ENCODE measurements around the gene DNAJC3. TPM values are rescaled to one million over a fixed set of nuclear protein-coding genes. Genes with fewer than 3 reads are reported as not detected.

The DNAJC3 gene
- total RNA-seq, 6 experiments from 2014 or later = 49.0 to 64.3 (median 51.7) TPM

DNA sequence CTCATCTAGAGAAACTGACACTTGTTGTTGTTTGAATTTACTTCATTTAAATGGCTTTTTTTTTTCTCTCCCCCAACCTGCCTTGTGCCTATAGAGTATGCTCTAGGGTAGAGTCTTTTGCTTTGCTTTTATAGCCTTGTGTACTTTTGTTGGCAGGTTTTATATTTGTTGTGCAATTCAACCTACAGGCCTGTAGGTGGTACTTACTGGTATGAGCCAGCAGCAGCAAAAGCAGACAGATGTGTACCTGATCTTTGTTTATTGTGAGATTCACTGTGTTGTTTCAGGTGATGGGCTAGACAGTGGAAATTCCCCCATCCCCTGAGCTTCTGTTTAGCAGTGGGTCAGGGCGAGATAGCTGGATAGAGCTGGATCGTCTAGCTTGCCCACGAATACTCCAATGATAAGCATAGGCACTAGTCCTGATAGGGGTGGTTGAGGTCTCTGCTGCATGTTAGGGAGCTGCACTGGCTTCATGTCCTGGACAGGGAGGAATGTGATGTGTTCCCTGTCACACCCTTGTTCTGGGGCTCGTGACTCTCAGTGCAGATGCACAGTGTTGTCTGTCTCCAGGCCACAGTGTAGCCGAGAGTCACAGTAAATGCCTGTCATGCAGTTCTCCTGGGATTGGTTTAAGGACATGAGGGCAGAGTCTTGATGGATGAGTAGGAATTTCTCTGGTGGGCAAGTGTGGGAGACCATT lies 21.3 kb downstream of the DNAJC3 start:
- Histone ChIP-seq H3K4me1 (peaks cover 0 to 3% (median 0%) of the 10 kb centered on the region in 4 donors), H3K9me3 (no peaks in the 10 kb centered on the region), H3K27me3 (no peaks in the 10 kb centered on the region), H3K4me3 (no peak overlapping the region), H3K36me3 (no peaks in the 10 kb centered on the region), H3K27ac (no peak overlapping the region)
- intact Hi-C loops (cut with DNase I) = no loop called here
- DNase-seq = no peak
- peak in 3 of 4 donors; percentile 54 to 64 (median 61) for ATAC-seq
- no CpG with 5 or more reads among the region's 5 CpGs for WGBS (ENCODE audit: insufficient coverage, low coverage, low lambda C conversion rate, missing lambda C conversion rate)
- TF ChIP-seq CTCF (IDR thresholded peaks at IDR 0.05) = peak in 2 of 4 donors; percentile 20 to 24
- no peak for TF ChIP-seq POLR2A (IDR thresholded peaks at IDR 0.05)

- TF ChIP-seq CTCF (IDR thresholded peaks at IDR 0.05) (no peak), POLR2A (IDR thresholded peaks at IDR 0.05) (no peak)
- peaks cover 0 to 11% (median 0%) of the 10 kb centered on the region in 4 donors for H3K4me1 ChIP-seq
- H3K36me3 ChIP-seq = no peaks in the 10 kb centered on the region
- intact Hi-C loops (cut with DNase I) = no loop called here
- no peak overlapping the region for H3K4me3 ChIP-seq
- no peak for DNase-seq
- ATAC-seq = no peak
- no peaks in the 10 kb centered on the region for H3K9me3 ChIP-seq
- WGBS (ENCODE audit: insufficient coverage, low coverage, low lambda C conversion rate, missing lambda C conversion rate) = 59% methylated on average over 2 of the region's 2 CpGs
- H3K27ac ChIP-seq = no peak overlapping the region
- H3K27me3 ChIP-seq = no peaks in the 10 kb centered on the region
Observed at GRCh38 chr13:95703576-95703975, 26.6 kb downstream of the DNAJC3 start.

DNA sequence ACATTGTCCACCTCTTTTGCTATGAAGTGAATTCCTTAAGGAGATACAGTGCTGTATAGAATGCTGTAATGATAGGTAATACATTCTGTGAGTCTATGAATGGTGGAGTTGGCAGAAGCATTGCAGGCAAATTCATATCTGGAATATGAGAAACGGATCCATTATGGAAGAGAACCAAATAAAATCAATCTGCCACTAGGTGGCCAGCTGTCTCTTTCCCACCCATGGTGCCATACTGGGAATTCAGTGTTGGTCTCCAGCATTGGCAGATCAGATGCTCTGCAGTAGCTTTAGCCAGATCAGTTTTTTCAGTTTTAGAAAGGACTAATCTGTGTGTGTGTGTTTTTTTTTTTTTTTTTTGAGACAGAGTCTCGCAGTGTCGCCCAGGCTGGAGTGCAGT lies 27.6 kb downstream of the DNAJC3 start:
- intact Hi-C loops (cut with DNase I) = no loop called here
- DNase-seq (no peak), ATAC-seq (no peak)
- H3K4me3 ChIP-seq = no peak overlapping the region
- no peaks in the 10 kb centered on the region for H3K9me3 ChIP-seq
- H3K27me3 ChIP-seq = no peaks in the 10 kb centered on the region
- 96% methylated on average over 3 of the region's 3 CpGs for WGBS (ENCODE audit: insufficient coverage, low coverage, low lambda C conversion rate, missing lambda C conversion rate)
- peaks cover 0 to 5% (median 0%) of the 10 kb centered on the region in 4 donors for H3K36me3 ChIP-seq
- TF ChIP-seq CTCF (IDR thresholded peaks at IDR 0.05) (peak in 2 of 4 donors; percentile 3 to 24), POLR2A (IDR thresholded peaks at IDR 0.05) (no peak)
- peaks cover 0 to 11% (median 0%) of the 10 kb centered on the region in 4 donors for H3K4me1 ChIP-seq
- H3K27ac ChIP-seq = no peak overlapping the region

GRCh38 chr13:95706356-95706755 lies 29.4 kb downstream of the DNAJC3 start:
- Histone ChIP-seq H3K4me3 (no peak overlapping the region), H3K27me3 (no peaks in the 10 kb centered on the region), H3K4me1 (peaks cover 0 to 11% (median 0%) of the 10 kb centered on the region in 4 donors), H3K9me3 (no peaks in the 10 kb centered on the region), H3K36me3 (peaks cover 0 to 16% (median 0%) of the 10 kb centered on the region in 4 donors), H3K27ac (no peak overlapping the region)
- intact Hi-C loops (cut with DNase I) = no loop called here
- DNase-seq (no peak), ATAC-seq (no peak)
- no CpG with 5 or more reads among the region's 1 CpG for whole genome bisulfite sequencing (ENCODE audit: insufficient coverage, low coverage, low lambda C conversion rate, missing lambda C conversion rate)
- no peak for TF ChIP-seq CTCF (IDR thresholded peaks at IDR 0.05)
- TF ChIP-seq POLR2A (IDR thresholded peaks at IDR 0.05) = no peak

Measured in right lobe of liver (tissue), 6 donors.